ENCODE data around the gene HS1BP3. TPM values are rescaled to one million over a fixed set of nuclear protein-coding genes. Genes with fewer than 3 reads are reported as not detected.

HS1BP3 gene
- total and polyA plus RNA-seq, 2 of the 13 experiments (the other 11 are each of a cell fraction or from before 2014, with no cell fraction given): 15.2 to 22.0 TPM

DNA sequence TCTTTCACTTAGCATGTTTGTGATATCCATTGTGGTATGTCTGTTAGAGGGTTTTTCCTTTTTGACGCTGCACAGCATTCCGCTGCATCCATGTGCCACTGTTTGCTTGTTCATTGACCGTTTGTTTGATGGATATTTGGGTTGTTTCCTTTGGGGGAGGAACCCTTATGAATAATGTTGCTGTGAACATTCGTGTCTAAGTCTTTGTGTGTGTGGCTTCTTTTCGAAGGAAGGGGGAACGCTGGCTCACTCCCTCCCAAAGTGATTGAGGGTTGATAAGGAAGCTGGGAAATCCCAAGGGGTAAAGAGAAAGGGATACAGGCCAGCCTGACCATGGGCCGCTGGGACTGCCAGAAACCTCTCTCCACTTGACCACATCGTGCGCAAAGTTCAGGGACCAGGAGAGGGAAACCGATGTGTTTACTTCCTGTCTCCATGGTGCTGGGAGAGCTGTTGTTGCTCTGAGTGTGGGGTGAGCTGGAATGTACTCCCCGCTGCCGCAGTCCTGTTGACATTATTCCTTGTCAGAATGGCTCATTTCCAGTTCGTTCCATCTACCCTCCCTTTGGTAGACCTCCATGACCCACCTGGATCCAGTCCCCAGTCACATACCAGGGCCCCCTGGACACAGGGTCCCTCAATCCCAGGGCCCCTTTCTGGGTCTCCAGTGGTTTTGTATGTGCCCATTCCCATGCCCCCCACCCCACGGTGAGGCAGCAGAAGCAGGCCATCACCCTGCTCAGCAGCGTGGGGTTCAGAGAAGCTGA lies 39.6 kb downstream of the HS1BP3 start (continued):
- TF ChIP-seq MTF1 (CRISPR knock-in tag; IDR thresholded peaks at IDR 0.05): peak; percentile 94
- no peak for TF ChIP-seq CC2D1A (CRISPR knock-in tag; IDR thresholded peaks at IDR 0.05)
- TF ChIP-seq PAX8 (CRISPR knock-in tag; IDR thresholded peaks at IDR 0.05; ENCODE audit: borderline replicate concordance): 0 out of 2 replicates have a peak, but pooled peaks have one; percentile 28
- 0 out of 2 replicates have a peak, but pooled peaks have one; percentile 86 for TF ChIP-seq ZNF816 (CRISPR knock-in tag; IDR thresholded peaks at IDR 0.05; ENCODE audit: borderline replicate concordance)
- no peak for TF ChIP-seq ZNF83 (CRISPR knock-in tag; IDR thresholded peaks at IDR 0.05; ENCODE audit: borderline replicate concordance)
- TF ChIP-seq NKX3-1 (CRISPR knock-in tag; IDR thresholded peaks at IDR 0.05): peak; percentile 95; the same call in 1 of the 2 replicates
- TF ChIP-seq SOX13 (IDR thresholded peaks at IDR 0.05): peak; percentile 68; the same call in 1 of the 2 replicates
- TF ChIP-seq SOX13 (CRISPR knock-in tag; conservative IDR thresholded peaks at IDR 0.05 in 1 of 2, IDR thresholded peaks at IDR 0.05 in 1 of 2): peak; percentile 67 to 70; a peak in 3 of 4 replicates
- no peak for TF ChIP-seq HNRNPLL (IDR thresholded peaks at IDR 0.05; ENCODE audit: low read depth, low read length, poor library complexity, severe bottlenecking)
- TF ChIP-seq ZNF33A (CRISPR knock-in tag; IDR thresholded peaks at IDR 0.05; ENCODE audit: borderline replicate concordance): no peak
- peak; percentile 59; the same call in 1 of the 2 replicates for TF ChIP-seq JUN (CRISPR knock-in tag; IDR thresholded peaks at IDR 0.05)
- TF ChIP-seq ZFP82 (CRISPR knock-in tag; IDR thresholded peaks at IDR 0.05; ENCODE audit: borderline replicate concordance): no peak
- TF ChIP-seq HOXD1 (CRISPR knock-in tag; IDR thresholded peaks at IDR 0.05): no peak
- peak; percentile 95 for TF ChIP-seq SPEN (CRISPR knock-in tag; IDR thresholded peaks at IDR 0.05; ENCODE audit: low read depth)
- TF ChIP-seq ZNF367 (CRISPR knock-in tag; IDR thresholded peaks at IDR 0.05; ENCODE audit: borderline replicate concordance): no peak
- TF ChIP-seq U2AF1 (optimal IDR thresholded peaks at IDR 0.05; ENCODE audit: low read depth, low read length): peak; percentile 65
- peak; percentile 76 for TF ChIP-seq MED8 (CRISPR knock-in tag; IDR thresholded peaks at IDR 0.05; ENCODE audit: insufficient replicate concordance)
- peak; percentile 93 for TF ChIP-seq TARDBP (CRISPR knock-in tag; IDR thresholded peaks at IDR 0.05)
- TF ChIP-seq SETDB1 (CRISPR knock-in tag; IDR thresholded peaks at IDR 0.05; ENCODE audit: borderline replicate concordance): no peak
- peak; percentile 76 for TF ChIP-seq ZIK1 (CRISPR knock-in tag; IDR thresholded peaks at IDR 0.05; ENCODE audit: borderline replicate concordance, low read depth)
- peak; percentile 97 for TF ChIP-seq TBL1XR1 (IDR thresholded peaks at IDR 0.05; ENCODE audit: borderline replicate concordance, low read length, partially characterized antibody)
- 0 out of 2 replicates have a peak, but pooled peaks have one; percentile 21 for TF ChIP-seq U2AF2 (IDR thresholded peaks at IDR 0.05; ENCODE audit: low read depth, low read length)
- TF ChIP-seq SMAD9 (CRISPR knock-in tag; IDR thresholded peaks at IDR 0.05): no peak
- peak; percentile 51; the same call in 1 of the 2 replicates for TF ChIP-seq GLI4 (CRISPR knock-in tag; IDR thresholded peaks at IDR 0.05; ENCODE audit: borderline replicate concordance)
- peak; percentile 88 for TF ChIP-seq NRL (CRISPR knock-in tag; IDR thresholded peaks at IDR 0.05; ENCODE audit: borderline replicate concordance)
- TF ChIP-seq ZNF230 (CRISPR knock-in tag; IDR thresholded peaks at IDR 0.05): no peak
- peak; percentile 48; the same call in 1 of the 2 replicates for TF ChIP-seq NFATC3 (CRISPR knock-in tag; IDR thresholded peaks at IDR 0.05)
- TF ChIP-seq ZFP62 (CRISPR knock-in tag; IDR thresholded peaks at IDR 0.05): no peak
- TF ChIP-seq ZNF614 (CRISPR knock-in tag; IDR thresholded peaks at IDR 0.05; ENCODE audit: borderline replicate concordance): peak; percentile 92; the same call in 1 of the 2 replicates
- no peak for TF ChIP-seq ZBTB8A (CRISPR knock-in tag; IDR thresholded peaks at IDR 0.05; ENCODE audit: borderline replicate concordance, low read depth)

Measured in HepG2 (cell line).